Measurements from ENCODE around the gene WSB1. TPM values are rescaled to one million over a fixed set of nuclear protein-coding genes. Genes with fewer than 3 reads are reported as not detected.

WSB1 gene
- total RNA-seq, 1 experiment from 2014 or later, result 157 TPM

- Histone ChIP-seq H3K4me3 (ENCODE audit: low read depth, low read length) (no peak overlapping the region), H3K9me3 (no peaks in the 10 kb centered on the region), H3K27me3 (replicated peaks; ENCODE audit: control insufficient read depth, insufficient read depth, low read length) (no peaks in the 10 kb centered on the region), H3K36me3 (ENCODE audit: control insufficient read depth, insufficient read depth, low read length) (no peaks in the 10 kb centered on the region), H3K4me1 (peaks cover 17% of the 10 kb centered on the region; the same call in 1 of the 2 replicates)
- H3K4me1 Mint-ChIP-seq (ENCODE audit: low read depth, unreplicated experiment), result peaks cover 20% of the 10 kb centered on the region
- intact Hi-C loops (cut with micrococcal nuclease; ENCODE audit: unreplicated experiment), result no loop called here
- no peak for TF ChIP-seq CTCF (IDR thresholded peaks at IDR 0.05; ENCODE audit: insufficient read depth in 1 of 2, low read depth in 1 of 2, low read length in 1 of 2, severe bottlenecking in 1 of 2, unreplicated experiment in 1 of 2)
- no peaks in the 10 kb centered on the region for H3K36me3 Mint-ChIP-seq (ENCODE audit: insufficient read depth, unreplicated experiment)
- no peak overlapping the region for H3K4me3 Mint-ChIP-seq (ENCODE audit: unreplicated experiment)
- POLR2A ChIA-PET, result no interaction called here
- H3K27ac Mint-ChIP-seq (ENCODE audit: unreplicated experiment), result peak overlapping the region; percentile 26
- no peaks in the 10 kb centered on the region for H3K27me3 Mint-ChIP-seq (ENCODE audit: insufficient read depth, unreplicated experiment)
- CTCF ChIA-PET, result no interaction called here
- no peaks in the 10 kb centered on the region for H3K9me3 Mint-ChIP-seq (ENCODE audit: unreplicated experiment)
- no peak for DNase-seq
- no TSS peak for BruUV-seq (replicated peaks)
Measured at GRCh38 chr17:27339198-27339835, 45.4 kb downstream of the WSB1 start.

- BruUV-seq (replicated peaks), result no TSS peak
- intact Hi-C loops (cut with micrococcal nuclease; ENCODE audit: unreplicated experiment), result no loop called here
Measured at GRCh38 chr17:27339836-27340550, 46.1 kb downstream of the WSB1 start.

GRCh38 chr17:27340575-27340974 lies 46.7 kb downstream of the WSB1 start:
- no peak for TF ChIP-seq CTCF (IDR thresholded peaks at IDR 0.05; ENCODE audit: insufficient read depth in 1 of 2, low read depth in 1 of 2, low read length in 1 of 2, severe bottlenecking in 1 of 2, unreplicated experiment in 1 of 2)
- CTCF ChIA-PET, result no interaction called here
- no peaks in the 10 kb centered on the region for H3K36me3 Mint-ChIP-seq (ENCODE audit: insufficient read depth, unreplicated experiment)
- no peak for DNase-seq
- no peak overlapping the region for H3K27ac Mint-ChIP-seq (ENCODE audit: unreplicated experiment)
- Histone ChIP-seq H3K9me3 (no peaks in the 10 kb centered on the region), H3K36me3 (ENCODE audit: control insufficient read depth, insufficient read depth, low read length) (no peaks in the 10 kb centered on the region), H3K4me1 (peaks cover 17% of the 10 kb centered on the region; the same call in 1 of the 2 replicates), H3K27me3 (replicated peaks; ENCODE audit: control insufficient read depth, insufficient read depth, low read length) (no peaks in the 10 kb centered on the region), H3K4me3 (ENCODE audit: low read depth, low read length) (no peak overlapping the region)
- no peak overlapping the region for H3K4me3 Mint-ChIP-seq (ENCODE audit: unreplicated experiment)
- H3K27me3 Mint-ChIP-seq (ENCODE audit: insufficient read depth, unreplicated experiment), result no peaks in the 10 kb centered on the region
- peaks cover 20% of the 10 kb centered on the region for H3K4me1 Mint-ChIP-seq (ENCODE audit: low read depth, unreplicated experiment)
- no peaks in the 10 kb centered on the region for H3K9me3 Mint-ChIP-seq (ENCODE audit: unreplicated experiment)
- intact Hi-C loops (cut with micrococcal nuclease; ENCODE audit: unreplicated experiment), result no loop called here
- BruUV-seq (replicated peaks), result no TSS peak
- POLR2A ChIA-PET, result no interaction called here

More at GRCh38 chr17:27339836-27340550, 46.1 kb downstream of the WSB1 start:
- H3K27ac Mint-ChIP-seq (ENCODE audit: unreplicated experiment), result peak overlapping the region; percentile 26
- H3K27me3 Mint-ChIP-seq (ENCODE audit: insufficient read depth, unreplicated experiment), result no peaks in the 10 kb centered on the region
- Histone ChIP-seq H3K4me3 (ENCODE audit: low read depth, low read length) (no peak overlapping the region), H3K27me3 (replicated peaks; ENCODE audit: control insufficient read depth, insufficient read depth, low read length) (no peaks in the 10 kb centered on the region), H3K9me3 (no peaks in the 10 kb centered on the region), H3K36me3 (ENCODE audit: control insufficient read depth, insufficient read depth, low read length) (no peaks in the 10 kb centered on the region), H3K4me1 (peaks cover 17% of the 10 kb centered on the region; the same call in 1 of the 2 replicates)
- ChIA-PET POLR2A (no interaction called here), CTCF (no interaction called here)
- DNase-seq, result peak; percentile 53 to 76
- TF ChIP-seq CTCF (IDR thresholded peaks at IDR 0.05; ENCODE audit: insufficient read depth in 1 of 2, low read depth in 1 of 2, low read length in 1 of 2, severe bottlenecking in 1 of 2, unreplicated experiment in 1 of 2), result no peak
- H3K9me3 Mint-ChIP-seq (ENCODE audit: unreplicated experiment), result no peaks in the 10 kb centered on the region
- no peaks in the 10 kb centered on the region for H3K36me3 Mint-ChIP-seq (ENCODE audit: insufficient read depth, unreplicated experiment)
- peaks cover 20% of the 10 kb centered on the region for H3K4me1 Mint-ChIP-seq (ENCODE audit: low read depth, unreplicated experiment)
- no peak overlapping the region for H3K4me3 Mint-ChIP-seq (ENCODE audit: unreplicated experiment)
